BE2C (cell line): ENCODE measurements around the gene JPH3.

Experiments used
- DNase-seq: peaks from one replicate; pipeline ENCODE4 v3.0.0-alpha.2; 2020
- H3K27me3 ChIP-seq: fragments of 250-450 bp; sonication (Bioruptor Pico); 2 replicates; pipeline ENCODE4 v1.5.1; 2020; ENCODE audit warnings: mild to moderate bottlenecking
- H3K36me3 ChIP-seq: fragments of 250-450 bp; sonication (Bioruptor Pico); 2 replicates; pipeline ENCODE4 v1.5.1; 2020; ENCODE audit warnings: mild to moderate bottlenecking
- H3K4me1 ChIP-seq: fragments of 250-450 bp; sonication (Bioruptor Pico); 2 replicates; pipeline ENCODE4 v1.5.1; 2020
- H3K4me3 ChIP-seq: 2 replicates; pipeline ENCODE4 v1.5.1; 2011; ENCODE audit warnings: low read depth, low read length
- H3K9me3 ChIP-seq: fragments of 250-450 bp; sonication (Bioruptor Pico); 2 replicates; pipeline ENCODE4 v1.5.1; 2020
- TF ChIP-seq, protein P1 (sequence below): IDR thresholded peaks from 2 replicates; pipeline ENCODE4 v1.5.1; 2012; ENCODE audit warnings: mild to moderate bottlenecking, low read depth, low read length

Gene JPH3

GRCh38 chr16:87635541-87636049 is 33.3 kb downstream of the JPH3 start:
- Histone ChIP-seq H3K27me3 (peaks cover 25% of the 10 kb centered on the region), H3K9me3 (no peaks in the 10 kb centered on the region), H3K4me3 (peak overlapping the region; percentile 61), H3K36me3 (no peaks in the 10 kb centered on the region), H3K4me1 (no peaks in the 10 kb centered on the region)
- DNase-seq = peak; percentile 81
- TF ChIP-seq, protein P1, sequence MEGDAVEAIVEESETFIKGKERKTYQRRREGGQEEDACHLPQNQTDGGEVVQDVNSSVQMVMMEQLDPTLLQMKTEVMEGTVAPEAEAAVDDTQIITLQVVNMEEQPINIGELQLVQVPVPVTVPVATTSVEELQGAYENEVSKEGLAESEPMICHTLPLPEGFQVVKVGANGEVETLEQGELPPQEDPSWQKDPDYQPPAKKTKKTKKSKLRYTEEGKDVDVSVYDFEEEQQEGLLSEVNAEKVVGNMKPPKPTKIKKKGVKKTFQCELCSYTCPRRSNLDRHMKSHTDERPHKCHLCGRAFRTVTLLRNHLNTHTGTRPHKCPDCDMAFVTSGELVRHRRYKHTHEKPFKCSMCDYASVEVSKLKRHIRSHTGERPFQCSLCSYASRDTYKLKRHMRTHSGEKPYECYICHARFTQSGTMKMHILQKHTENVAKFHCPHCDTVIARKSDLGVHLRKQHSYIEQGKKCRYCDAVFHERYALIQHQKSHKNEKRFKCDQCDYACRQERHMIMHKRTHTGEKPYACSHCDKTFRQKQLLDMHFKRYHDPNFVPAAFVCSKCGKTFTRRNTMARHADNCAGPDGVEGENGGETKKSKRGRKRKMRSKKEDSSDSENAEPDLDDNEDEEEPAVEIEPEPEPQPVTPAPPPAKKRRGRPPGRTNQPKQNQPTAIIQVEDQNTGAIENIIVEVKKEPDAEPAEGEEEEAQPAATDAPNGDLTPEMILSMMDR = peak; percentile 89

- Histone ChIP-seq H3K4me3 (peak overlapping the region; percentile 61), H3K27me3 (peaks cover 22% of the 10 kb centered on the region), H3K4me1 (no peaks in the 10 kb centered on the region), H3K36me3 (no peaks in the 10 kb centered on the region), H3K9me3 (no peaks in the 10 kb centered on the region)
- DNase-seq = peak; percentile 92
- TF ChIP-seq, protein P1 = peak; percentile 84
Measured at GRCh38 chr16:87636050-87636684, 33.9 kb downstream of the JPH3 start.

- TF ChIP-seq, protein P1 = no peak
- H3K36me3 ChIP-seq = no peaks in the 10 kb centered on the region
- no peaks in the 10 kb centered on the region for H3K4me1 ChIP-seq
- no peaks in the 10 kb centered on the region for H3K9me3 ChIP-seq
- no peak for DNase-seq
- no peak overlapping the region; the same call in 1 of the 2 replicates for H3K4me3 ChIP-seq
- H3K27me3 ChIP-seq = peaks cover 18% of the 10 kb centered on the region
Measured at GRCh38 chr16:87636741-87637140, 34.4 kb downstream of the JPH3 start.

- H3K36me3 ChIP-seq = no peaks in the 10 kb centered on the region
- peaks cover 12% of the 10 kb centered on the region for H3K27me3 ChIP-seq
- TF ChIP-seq, protein P1 = no peak
- H3K4me1 ChIP-seq = no peaks in the 10 kb centered on the region
- no peak for DNase-seq
- no peak overlapping the region for H3K4me3 ChIP-seq
- no peaks in the 10 kb centered on the region for H3K9me3 ChIP-seq
Measured at GRCh38 chr16:87637357-87637756, 35.0 kb downstream of the JPH3 start.

DNA sequence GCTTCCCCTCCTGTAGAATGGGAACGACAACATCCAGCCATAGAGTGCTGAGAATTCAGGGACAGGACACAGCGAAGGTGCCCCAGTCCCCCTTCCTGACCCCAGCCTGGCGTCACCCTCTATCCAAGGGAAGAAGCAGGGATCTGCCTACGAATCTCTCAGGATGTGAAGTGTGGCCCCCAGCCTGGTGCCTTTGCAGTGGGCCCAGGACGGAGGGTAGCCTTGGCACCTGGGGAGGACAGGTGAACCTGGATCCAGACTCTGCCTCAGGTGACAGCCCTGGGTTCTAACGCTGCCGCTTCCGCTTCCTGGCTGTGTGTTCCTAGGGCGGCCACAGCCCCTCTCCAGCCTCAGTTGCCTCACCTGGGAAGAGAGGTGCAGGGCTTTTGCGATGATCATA is 36.4 kb downstream of the JPH3 start:
- Histone ChIP-seq H3K36me3 (no peaks in the 10 kb centered on the region), H3K4me1 (no peaks in the 10 kb centered on the region), H3K27me3 (peaks cover 10% of the 10 kb centered on the region), H3K4me3 (no peak overlapping the region), H3K9me3 (no peaks in the 10 kb centered on the region)
- TF ChIP-seq, protein P1 = no peak
- DNase-seq = no peak

- Histone ChIP-seq H3K36me3 (no peaks in the 10 kb centered on the region), H3K9me3 (no peaks in the 10 kb centered on the region), H3K27me3 (peaks cover 3% of the 10 kb centered on the region; the same call in 1 of the 2 replicates), H3K4me3 (no peak overlapping the region), H3K4me1 (no peaks in the 10 kb centered on the region)
- TF ChIP-seq, protein P1 = no peak
- DNase-seq = no peak
Measured at GRCh38 chr16:87641721-87642120, 39.4 kb downstream of the JPH3 start.
